DMS79 treated with DMSO at 0.1 percent for 48 hours (cell line): ENCODE data around the gene MTMR3.
A peak's percentile ranks its signal among the peaks of the same experiment; 100 is the strongest.

ENCODE experiments used
- DNase-seq: peaks from one replicate; lab custom pipeline; 2025; lab: John Stamatoyannopoulos, UW

MTMR3 gene

DNA sequence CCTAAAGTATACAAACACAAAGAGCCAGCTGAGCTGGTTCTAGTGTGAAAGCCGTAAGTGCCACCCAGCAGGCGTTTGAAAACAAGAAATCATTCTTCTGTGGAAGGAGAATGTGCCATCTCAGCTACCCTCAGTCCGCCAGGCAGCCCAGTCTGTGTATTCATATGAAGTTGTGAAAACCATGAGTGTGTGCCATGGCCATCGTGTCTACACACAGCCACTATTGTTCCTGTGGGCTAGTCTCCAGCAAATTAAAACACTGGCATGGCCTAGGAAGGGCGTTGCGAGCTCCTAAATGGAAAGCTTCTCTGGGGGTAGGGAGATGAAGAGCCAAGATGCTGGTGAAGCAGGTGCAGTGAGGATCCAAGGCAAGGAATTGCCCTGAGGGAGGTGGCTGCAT is 145.8 kb downstream of the MTMR3 start:
- no peak for DNase-seq

DNA sequence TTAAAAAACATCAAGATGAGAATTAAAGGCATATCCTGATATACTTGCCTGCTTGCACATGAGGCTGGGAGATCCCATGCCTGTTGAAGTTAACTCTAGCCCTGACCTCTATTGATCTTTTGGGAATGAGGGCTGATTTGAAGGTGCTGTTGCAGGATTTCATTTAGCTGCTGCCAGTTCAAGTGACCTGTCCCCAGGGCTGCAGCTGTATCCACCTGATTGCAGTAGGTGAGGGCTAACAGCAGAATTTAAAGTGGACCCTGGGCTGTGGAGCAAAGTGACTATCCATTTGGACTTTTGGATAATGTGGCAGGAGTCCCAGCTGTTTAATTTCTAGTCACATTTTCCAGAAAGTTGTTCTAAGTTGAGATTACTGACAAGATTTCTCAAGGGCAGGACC is 146.5 kb downstream of the MTMR3 start:
- DNase-seq: no peak

DNA sequence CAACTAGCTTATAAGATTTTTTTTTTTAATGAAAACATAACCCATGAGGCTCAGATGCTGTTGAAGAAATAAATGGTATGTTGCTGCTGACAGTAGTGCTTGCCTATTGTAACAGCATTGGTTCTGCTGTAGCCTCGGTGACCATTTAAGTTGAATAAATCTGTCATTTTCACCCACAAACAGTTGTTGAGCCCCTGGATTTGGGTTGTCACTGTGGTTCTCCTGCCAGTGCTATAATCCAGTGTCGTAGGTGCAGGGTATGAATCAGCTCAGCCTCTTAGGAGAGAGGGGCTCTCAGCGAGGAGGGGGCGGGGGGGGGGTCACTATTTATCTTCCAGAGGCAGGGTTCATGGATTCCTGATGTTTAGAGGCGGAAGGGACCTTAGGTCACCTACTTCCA is 147.4 kb downstream of the MTMR3 start:
- DNase-seq: no peak

DNA sequence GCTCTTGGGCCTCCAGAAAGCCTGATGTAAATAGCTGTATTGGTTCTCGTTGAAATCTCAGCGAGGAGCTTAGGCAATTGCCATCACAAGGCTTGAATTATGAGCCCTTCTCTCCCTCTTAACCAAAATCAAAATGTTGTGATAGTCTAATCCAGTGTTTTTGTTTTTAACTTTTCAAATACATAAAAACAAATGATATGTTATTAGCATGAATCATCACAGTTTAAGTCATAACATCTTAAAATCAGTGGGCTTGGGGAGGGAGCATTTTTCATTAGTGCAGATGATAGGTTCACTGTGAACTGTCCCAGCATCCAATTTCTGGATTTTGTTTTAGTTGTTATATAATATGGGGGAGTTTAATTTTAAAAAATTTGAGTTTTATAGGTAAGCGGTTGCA is 148.4 kb downstream of the MTMR3 start:
- DNase-seq: no peak

DNA sequence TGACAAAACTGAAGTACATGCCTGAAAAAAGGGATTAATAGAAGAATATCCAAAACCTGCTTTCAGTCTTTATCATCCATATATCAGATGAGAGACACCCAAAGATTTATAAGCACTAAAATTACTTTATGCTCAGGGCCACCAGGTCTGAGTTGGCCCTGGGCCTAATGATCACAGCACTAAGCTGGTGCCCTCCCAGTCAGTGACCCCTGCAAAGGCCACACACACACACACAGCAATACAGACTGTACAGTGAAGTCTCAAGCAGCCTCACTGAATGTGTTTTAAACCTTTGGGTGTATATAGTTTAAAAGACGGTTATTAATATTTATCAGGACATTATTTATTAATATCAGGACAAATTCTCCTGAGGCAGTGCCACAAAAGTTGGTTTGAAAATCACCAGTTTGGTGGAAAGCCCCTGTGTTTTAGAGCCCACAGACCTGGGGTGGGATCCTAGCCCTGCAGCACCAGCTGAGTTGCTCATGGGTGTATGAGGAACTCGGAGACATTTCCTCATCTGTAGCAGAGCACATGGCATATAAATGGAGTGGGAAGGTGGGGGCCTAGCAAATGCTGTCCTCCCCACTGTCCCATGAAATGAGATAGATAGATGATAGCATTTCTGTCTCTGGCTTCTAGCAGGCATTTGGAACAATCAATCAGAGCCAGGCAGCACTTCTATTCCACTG is 148.9 kb downstream of the MTMR3 start:
- no peak for DNase-seq

DNA sequence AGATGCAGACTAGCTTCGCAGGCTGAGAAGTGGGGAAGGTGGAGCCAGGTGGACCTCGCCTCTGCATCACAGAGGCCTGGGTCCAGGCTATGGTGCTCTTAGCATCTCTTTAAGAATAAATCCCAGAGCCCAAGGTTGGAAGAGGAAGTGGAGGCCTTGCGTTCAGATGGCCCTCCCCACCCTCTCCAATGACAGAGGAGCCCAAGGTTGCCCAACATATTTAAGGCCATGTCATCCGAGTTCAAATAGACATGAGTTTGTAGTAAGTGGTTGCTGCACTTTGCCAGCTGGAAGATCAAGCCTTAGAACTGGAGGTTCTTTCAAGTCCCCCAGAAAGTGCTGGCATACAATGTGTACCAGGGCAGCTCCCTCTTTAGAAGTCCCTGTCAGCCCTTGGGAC is 150.2 kb downstream of the MTMR3 start:
- DNase-seq: no peak

DNA sequence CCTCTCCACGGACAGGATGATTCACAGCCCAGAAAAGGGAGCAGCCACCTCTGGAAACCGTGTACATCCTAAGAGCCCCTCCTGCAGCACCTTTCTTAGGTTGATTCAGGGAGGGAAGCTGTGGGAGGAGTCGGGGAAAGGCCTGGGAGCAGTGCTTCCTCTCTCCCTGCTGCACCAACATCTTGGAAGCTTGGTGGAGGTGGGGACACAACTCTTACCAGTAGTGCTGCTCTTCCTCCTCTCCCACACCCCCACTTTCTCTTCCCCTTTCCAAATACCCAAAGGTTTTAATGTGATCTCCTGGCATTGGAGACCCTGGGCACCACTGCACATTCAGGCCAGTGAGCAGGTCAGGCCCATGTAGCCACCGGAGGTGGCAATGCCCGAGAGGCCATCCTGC is 150.9 kb downstream of the MTMR3 start:
- DNase-seq: no peak

DNA sequence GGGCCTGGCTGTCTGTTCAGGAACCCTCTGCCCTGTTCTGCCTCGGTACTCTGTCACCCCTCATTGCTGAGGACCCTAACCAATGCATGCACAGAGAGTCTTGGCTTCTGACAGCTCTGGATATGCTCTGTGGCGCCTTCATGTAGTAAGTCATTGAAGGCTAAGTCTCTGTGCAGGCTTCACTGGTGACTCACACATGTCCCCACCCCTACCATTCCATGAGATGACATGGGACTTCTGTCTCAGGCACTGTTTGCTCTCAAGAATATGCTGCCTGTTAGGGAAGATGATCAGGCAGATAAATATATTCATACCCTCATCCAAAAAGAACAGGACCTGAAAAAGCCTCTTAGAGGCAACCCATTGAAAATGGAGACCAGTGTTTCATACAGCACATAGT is 153.7 kb downstream of the MTMR3 start:
- DNase-seq: no peak

DNA sequence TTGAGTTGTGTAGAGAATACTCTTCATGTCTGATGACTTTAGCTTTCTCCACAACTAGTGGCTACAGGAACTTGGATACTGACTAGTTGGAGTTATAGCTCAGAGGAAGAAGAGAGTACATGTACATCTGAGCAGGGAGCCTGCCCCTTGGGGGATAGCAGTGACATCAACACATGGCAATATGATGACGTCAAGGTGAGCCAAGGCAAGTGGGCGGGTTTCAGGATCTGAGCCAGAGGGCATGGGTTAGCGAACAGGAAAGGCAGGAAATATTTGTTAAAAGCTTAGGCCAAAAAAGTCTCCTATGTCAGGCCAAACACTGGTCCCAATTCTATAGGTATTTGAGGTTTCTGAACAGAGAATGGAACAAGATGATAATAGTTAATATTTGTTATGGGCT is 155.2 kb downstream of the MTMR3 start:
- no peak for DNase-seq

DNA sequence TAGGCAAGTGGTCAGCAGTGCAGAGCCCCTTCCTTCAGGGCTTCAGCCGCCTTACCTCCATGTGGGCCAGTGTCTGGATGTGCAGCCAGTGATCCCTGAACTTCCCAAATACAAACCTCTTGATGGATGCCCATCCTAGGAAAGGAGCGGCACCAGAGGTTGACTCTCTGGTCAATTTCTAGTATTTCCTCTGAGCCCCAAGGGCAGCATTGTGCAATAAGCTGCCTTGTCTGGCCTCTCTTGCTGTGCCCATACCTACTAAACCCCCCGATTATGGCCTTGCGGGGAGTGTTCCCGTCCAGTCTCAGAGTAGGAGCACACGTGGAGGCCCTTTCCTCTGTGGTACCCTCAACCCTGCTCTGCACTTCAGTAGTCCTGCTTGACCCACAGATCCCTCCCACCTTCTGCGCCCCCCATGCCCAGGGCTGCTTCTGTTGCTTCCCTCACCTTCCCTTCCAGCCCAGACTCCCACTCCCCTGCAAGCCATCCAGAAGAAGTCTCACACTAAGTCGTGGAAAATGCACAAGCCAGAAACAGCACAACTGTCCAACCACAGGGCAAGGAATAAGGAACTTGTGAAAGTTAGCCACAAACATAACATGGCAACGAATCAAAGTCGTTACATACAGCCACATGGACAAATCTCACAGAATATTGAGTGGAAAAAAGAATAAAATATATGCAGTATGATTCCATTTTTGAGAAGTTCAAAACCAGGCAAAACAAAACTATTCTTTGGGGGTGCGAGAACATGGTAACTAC is 157.7 kb downstream of the MTMR3 start:
- DNase-seq: no peak

DNA sequence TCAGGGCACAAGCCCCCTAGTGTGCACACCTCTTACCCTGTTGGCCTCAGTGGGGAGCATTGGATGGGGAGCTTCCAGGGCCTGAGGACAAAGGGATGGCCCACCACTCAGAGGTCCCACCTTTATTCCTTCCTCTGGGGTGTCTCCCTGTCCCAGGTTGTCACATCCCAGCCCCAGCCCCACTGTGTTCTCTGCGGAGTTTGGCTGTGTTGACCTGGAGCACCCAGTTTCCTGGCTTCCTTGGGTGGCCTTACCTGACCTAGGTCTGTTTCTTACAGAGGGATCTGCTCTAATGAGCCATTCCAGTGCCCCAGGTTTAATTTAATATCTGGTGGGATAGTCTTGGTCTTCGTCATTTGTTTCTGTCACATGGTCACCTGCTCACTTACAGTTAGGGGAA is 158.5 kb downstream of the MTMR3 start:
- DNase-seq: no peak

DNA sequence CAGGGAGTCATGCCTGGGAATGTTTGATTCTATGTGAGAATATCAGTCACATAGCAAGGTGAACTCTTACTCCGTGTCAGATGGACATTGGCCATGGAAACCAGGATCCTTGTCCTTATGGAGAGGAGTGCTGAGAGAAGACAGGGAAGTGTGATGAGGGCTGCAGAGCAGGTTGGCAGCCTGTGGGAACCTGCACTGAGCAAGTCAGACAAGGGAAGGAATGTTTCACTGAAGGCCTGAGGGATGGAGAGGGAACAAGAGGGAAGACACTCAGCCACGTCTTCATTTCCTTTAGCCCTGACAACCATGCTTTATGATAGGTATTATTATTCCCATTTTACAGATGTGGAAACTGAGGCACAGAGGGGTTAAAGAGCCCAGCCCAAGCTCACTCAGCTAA is 158.9 kb downstream of the MTMR3 start:
- DNase-seq: no peak

DNA sequence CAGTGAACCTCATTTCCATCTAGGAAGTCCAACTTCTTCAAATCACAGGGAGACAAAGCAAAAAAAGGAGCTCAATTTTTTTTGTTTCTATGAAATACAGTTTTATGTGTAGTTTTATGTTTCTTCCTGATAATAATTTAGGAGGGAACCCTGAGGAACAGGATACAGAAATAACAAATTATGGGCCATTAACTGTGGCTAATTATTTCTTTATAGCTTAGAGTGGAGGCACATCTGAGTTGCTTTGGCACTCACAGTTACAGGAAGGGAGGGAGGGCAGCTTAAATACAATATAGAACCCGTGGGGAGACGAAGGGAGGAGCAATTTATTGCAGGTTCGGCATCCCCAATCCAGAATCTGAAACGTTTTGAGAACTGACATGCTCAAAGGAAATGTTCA is 160.2 kb downstream of the MTMR3 start:
- DNase-seq: no peak

DNA sequence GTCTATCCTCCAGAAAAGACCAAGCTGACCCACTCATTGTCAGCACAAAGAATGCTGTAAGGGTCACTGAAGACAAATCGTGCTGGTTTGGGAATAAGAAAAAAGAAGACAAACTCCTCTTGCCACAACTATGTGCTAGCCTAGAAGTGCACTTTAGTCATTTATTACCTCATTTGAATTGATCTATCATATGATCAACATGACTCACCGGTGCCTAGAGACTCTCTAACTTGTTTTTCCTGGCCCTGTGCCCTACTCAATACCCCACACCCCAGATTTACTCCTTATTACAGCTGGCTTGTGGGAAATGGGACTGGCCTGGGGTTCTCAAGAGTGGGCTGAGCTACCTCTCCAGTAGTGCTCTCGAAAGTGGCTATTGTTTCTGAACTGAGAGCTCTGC is 161.4 kb downstream of the MTMR3 start:
- DNase-seq: peak; percentile 77

DNA sequence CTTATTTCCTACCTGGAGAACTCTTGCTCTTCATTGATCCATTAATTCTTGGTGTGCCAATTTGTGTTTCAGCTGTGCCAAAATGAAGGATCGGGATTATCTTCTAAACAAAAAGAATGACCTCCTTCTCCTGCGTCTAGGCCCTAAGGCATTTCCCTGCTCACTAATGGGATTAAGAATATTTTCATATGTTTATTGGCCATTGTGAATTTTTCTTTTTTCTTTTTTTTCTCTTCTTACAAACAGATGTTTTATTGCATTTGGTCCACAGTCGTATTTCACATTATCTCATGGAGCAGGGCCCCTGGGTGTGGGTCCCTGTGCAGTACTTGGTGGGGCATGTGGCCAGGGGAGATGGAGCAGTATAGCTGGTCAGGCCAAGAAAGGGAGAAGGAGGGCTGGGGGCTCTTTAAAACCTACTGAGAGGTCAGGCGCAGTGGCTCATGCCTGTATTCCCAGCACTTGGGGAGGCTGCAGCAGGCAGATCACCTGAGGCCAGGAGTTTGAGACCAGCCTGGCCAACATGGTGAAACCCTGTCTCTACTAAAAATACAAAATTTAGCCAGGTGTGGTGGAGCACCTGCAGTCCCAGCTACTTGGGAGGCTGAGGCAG is 162.0 kb downstream of the MTMR3 start:
- DNase-seq: no peak

DNA sequence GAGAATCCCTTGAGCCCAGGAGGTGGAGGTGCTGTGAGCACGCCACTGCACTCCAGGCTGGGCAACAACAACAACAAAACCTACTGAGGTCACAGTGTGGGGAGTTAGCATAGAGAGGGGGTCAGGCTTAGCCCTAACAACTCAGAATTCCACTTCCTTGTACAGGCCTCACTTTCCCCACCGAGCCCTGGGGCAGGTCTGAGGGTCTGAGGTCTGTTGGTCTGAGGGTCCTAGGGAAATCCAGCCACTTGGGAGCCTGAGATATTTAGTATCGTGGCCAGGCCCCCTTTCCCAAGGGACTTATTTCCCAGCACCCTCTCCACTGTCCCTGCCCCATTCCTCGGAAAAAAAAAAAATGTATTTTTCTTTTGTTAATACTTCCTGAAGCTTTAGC is 162.5 kb downstream of the MTMR3 start:
- no peak for DNase-seq

DNA sequence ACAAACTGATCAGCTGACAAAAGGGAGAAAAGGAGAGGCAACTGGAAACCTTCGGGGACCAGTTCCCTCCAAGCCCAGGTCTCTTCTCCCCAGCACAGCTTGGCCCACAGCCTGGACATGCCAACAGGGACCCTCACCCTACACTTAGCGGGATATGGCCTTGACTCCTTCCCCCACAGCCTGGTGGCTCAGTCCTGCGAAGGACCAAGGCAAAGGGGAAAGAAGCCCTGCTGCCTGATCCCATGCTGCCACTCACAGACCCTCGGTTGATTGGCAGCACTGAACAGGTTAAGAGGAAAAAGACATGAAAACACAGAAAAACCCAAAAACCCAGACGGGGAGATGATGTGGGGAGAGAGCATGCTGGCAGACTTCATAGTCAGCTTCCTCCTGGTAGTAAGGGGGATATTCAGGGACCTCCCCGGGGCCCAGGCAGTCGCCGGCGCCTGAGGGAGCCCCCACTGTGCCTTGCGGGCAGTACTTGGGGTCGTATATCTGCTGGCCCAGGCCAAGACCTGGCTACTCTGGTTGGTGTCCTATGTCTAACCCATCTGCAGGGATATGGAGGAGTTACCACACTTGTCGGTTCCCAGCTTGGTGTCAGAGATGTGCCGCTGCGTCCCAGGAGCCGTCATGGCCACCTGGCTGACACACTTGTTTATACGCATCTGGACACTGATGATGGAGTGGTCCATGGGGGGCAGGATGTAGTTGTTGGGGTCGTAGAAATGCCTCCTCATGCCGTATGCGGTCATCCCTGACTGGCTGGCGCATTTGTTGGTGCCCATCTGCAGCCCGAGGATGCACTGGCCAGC is 163.1 kb downstream of the MTMR3 start:
- DNase-seq: no peak

DNA sequence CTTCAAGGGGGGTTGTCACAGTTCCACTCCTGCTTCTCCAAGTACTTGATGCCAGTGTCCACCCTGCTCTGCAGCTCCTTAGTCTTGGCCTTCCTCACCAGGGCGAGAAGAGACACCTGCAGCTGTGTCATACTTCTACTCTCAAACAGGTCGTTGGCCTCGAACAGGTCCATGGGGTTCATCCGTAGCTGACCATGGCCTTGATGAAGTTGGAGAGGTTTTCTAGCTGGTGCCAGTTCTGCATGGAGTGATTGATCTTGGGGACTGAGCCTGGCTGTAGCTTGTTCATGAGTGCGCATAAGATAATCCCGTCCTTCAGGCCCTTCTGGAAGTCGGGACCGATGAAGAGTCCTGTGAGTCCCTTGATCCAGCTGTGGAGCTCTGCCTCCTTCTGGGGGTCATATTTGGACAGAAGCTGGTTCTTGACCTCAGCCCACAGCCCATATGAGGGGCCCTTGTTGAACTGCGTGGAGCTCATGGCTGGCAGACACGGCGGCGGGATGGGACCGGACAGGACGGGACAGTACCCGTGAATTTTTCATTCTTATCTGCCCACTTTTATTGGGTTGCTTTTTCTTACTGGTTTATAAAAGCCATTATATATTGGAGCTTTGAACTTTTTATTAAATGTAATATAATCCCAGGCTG is 163.9 kb downstream of the MTMR3 start:
- DNase-seq: no peak

DNA sequence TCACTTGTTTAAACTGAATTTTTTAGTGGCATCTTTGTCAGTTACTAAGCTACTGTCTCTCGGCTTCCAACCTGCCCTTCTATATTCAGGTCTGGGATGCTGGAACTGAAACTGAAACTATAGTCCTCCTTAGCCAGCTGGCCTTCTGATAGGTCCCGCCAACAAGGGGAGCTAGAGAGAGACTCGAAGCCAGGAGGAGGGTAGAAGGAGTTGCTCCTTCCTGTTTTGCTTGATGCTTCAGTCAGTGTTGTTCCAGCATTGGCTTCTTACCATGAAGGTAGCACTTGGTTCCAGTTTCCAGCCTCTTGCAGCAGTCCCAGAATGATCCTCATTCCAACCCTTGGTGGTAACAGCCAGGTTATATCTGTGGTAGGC is 164.4 kb downstream of the MTMR3 start:
- no peak for DNase-seq

DNA sequence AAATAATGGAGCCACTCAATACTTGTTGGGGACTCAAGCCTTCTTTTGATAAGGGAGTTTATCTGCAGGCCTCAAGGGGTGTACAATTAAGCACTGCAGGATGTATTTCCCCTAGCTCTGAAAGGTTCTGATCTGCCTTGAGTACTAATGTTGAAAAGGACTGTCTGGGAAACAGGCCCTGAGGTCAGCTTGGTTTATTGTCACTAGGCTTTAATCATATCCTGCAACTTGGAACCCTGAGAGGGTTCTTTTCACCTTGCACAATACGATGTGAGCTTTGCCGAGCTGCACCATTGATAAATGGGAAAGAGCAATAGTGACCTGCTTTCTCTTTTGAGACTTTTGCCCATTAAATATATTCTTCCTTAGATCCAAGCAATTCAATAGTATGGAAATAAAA is 165.7 kb downstream of the MTMR3 start:
- no peak for DNase-seq

DNA sequence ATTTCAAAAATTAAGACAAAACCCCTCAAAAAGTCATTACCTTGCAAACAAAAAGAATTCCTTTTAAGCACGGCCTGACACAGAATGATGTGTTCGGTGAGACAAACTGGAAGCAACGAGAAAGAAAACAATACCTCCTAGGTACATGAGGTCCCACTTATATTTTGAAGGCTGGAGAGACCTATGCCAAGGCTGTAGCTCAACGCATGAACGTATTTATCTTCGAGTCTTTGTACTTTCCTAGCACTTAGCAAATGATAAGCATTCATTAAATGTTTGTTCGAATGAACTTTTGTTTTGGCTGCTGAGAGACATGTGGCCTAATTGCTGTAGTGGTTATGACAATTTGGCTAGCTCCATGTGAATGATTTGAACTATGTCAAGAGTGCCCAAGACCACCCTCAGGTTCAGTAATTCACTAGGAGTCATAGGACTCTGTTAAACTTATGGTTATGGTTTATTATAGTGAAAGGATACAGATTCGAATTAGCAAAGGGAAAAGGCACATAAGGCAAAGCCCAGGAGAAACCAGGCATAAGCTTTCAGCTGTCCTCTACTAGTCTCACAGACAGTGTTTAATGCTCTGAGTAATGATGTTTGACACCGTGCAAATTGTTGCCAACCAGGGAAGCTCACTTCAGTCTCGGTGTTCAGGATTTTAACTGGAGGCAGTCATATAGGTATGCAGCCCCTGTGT is 171.2 kb downstream of the MTMR3 start:
- DNase-seq: no peak

DNA sequence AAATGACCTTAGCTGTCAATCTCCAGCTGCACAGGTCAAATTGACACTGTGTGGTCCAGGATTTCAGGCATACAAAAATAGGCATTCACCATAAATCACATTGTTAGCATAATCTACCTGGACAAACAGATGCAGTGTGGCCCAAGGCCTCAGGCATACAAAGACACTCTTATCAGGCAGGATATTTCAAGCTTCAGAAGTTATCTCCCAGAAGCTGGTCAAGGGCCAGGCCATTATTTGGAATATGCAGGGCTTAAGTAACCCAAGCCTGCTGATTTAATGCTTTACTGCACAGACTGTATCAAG is 171.7 kb downstream of the MTMR3 start:
- no peak for DNase-seq
